HCT116 (cell line): Measurements from ENCODE around the gene MIF. TPM values are rescaled to one million over a fixed set of nuclear protein-coding genes. Genes with fewer than 3 reads are reported as not detected.

Experiments used
- ATAC-seq: fragments of 200-7000 bp; cut with Tn5 transposase; 2 replicates; pipeline ENCODE4 v1.9.1; 2020; ENCODE audit warnings: mild to moderate bottlenecking, moderate library complexity
- BruUV-seq: library from RNA; stranded (reverse); fragments of 400-500 nt; replicated peaks from 2 replicates; lab custom pipeline; 2021; lab: Mats Ljungman, UMichigan
- CTCF ChIA-PET: fragments of 300-600 bp; sonication (Branson Sonifier 250); formaldehyde crosslinking; loops from one replicate; lab custom pipeline; 2021; ENCODE audit warnings: antibody characterized with exemption; lab: Charles Lee
- POLR2A ChIA-PET: fragments of 300-600, 350-600 bp; sonication (Branson Sonifier 250); formaldehyde crosslinking; loops from one replicate; lab custom pipeline; 2021; ENCODE audit warnings: antibody characterized with exemption; lab: Charles Lee
- RAD21 ChIA-PET, 2 experiments: fragments of 300-600 bp; sonication (Branson Sonifier 250); formaldehyde crosslinking; loops; one replicate each; lab custom pipeline; 2023; ENCODE audit warnings: low total read pairs in 2 of 2; ENCODE audit not compliant: uncharacterized antibody in 2 of 2, unreplicated experiment in 2 of 2, low non-redundant PET in 1 of 2; lab: Charles Lee
- DNase-seq: peaks from one replicate; pipeline ENCODE4 v3.0.0-alpha.2; 2010; ENCODE audit warnings: low read depth, low spot score
- H2AFZ ChIP-seq: fragments of 200-600 bp; shearing (Covaris generic), sonication (generic); 2 replicates; pipeline ENCODE4 v1.6.1; 2017; ENCODE audit warnings: low read depth, mixed run types, mixed read lengths, antibody characterized with exemption, low read length; ENCODE audit not compliant: poor library complexity, severe bottlenecking
- H3K27ac ChIP-seq: 2 replicates; pipeline ENCODE4 v1.5.1; 2012; ENCODE audit warnings: low read depth, low read length
- H3K27me3 ChIP-seq: fragments of 200-600 bp; sonication (generic); 2 replicates; pipeline ENCODE4 v1.6.1; 2016; ENCODE audit warnings: mixed run types, low read length, mixed read lengths; ENCODE audit not compliant: insufficient read depth
- H3K36me3 ChIP-seq, 2 experiments: fragments of 200-500 bp in 1 of 2; fragments of 200-600 bp in 1 of 2; sonication (Bioruptor generic) in 1 of 2; sonication (generic) in 1 of 2; 2 replicates each; pipeline versions ENCODE4 v1.5.1 to v1.6.1; 2014 to 2016; ENCODE audit warnings: low read length in 2 of 2, inconsistent platforms in 1 of 2, mixed read lengths in 1 of 2, mixed run types in 1 of 2; ENCODE audit not compliant: insufficient read depth in 2 of 2, control insufficient read depth in 1 of 2
- H3K4me1 ChIP-seq, 2 experiments: fragments of 200-600 bp in 1 of 2; sonication (generic) in 1 of 2; 2 replicates each; pipeline versions ENCODE4 v1.5.1 to v1.6.1; 2012 to 2017; ENCODE audit warnings: low read length in 2 of 2, inconsistent platforms in 1 of 2, mild to moderate bottlenecking in 1 of 2, mixed read lengths in 1 of 2, mixed run types in 1 of 2, moderate library complexity in 1 of 2; ENCODE audit not compliant: insufficient read depth in 2 of 2, control insufficient read depth in 1 of 2
- H3K4me2 ChIP-seq: fragments of 200-600 bp; sonication (generic); 2 replicates; pipeline ENCODE4 v1.6.1; 2017; ENCODE audit warnings: mixed run types, low read length, mixed read lengths
- H3K4me3 ChIP-seq, 2 experiments: fragments of 200-600 bp in 1 of 2; sonication (generic) in 1 of 2; replicated peaks in 1 of 2; 2 replicates each; pipeline ENCODE4 v1.5.1; 2011 to 2016; ENCODE audit warnings: low read length in 2 of 2, control low read depth in 1 of 2, low read depth in 1 of 2, mild to moderate bottlenecking in 1 of 2, mixed read lengths in 1 of 2, mixed run types in 1 of 2
- H3K79me2 ChIP-seq: fragments of 200-600 bp; sonication (generic); 2 replicates; pipeline ENCODE4 v1.6.1; 2017; ENCODE audit warnings: mild to moderate bottlenecking, mixed run types, low read length, moderate library complexity, mixed read lengths; ENCODE audit not compliant: insufficient read depth
- H3K9ac ChIP-seq: fragments of 200-600 bp; sonication (generic); 2 replicates; pipeline ENCODE4 v1.6.1; 2016; ENCODE audit warnings: low read length, mixed read lengths
- H3K9me2 ChIP-seq: fragments of 200-600 bp; sonication (generic), shearing (Covaris generic); 2 replicates; pipeline ENCODE4 v1.6.1; 2017; ENCODE audit warnings: mixed run types, mild to moderate bottlenecking, moderate library complexity; ENCODE audit not compliant: insufficient read depth
- H3K9me3 ChIP-seq, 2 experiments: fragments of 200-500 bp in 1 of 2; fragments of 200-600 bp in 1 of 2; sonication (Bioruptor generic) in 1 of 2; sonication (generic) in 1 of 2; 2 replicates each; pipeline ENCODE4 v1.6.1; 2014 to 2017; ENCODE audit warnings: low read length in 2 of 2, mixed read lengths in 2 of 2, inconsistent platforms in 1 of 2, low read depth in 1 of 2, mild to moderate bottlenecking in 1 of 2, mixed run types in 1 of 2, moderate library complexity in 1 of 2; ENCODE audit not compliant: control insufficient read depth in 1 of 2, insufficient read depth in 1 of 2
- H4K20me1 ChIP-seq: fragments of 200-600 bp; sonication (generic), shearing (Covaris generic); 2 replicates; pipeline ENCODE4 v1.6.1; 2017; ENCODE audit warnings: mixed run types, mild to moderate bottlenecking, moderate library complexity; ENCODE audit not compliant: insufficient read depth
- ATF3 ChIP-seq: IDR thresholded peaks from 2 replicates; pipeline ENCODE4 v1.6.1; 2012
- CEBPB ChIP-seq: IDR thresholded peaks from 2 replicates; pipeline ENCODE4 v1.6.1; 2012; ENCODE audit warnings: low read depth
- CTCF ChIP-seq, 3 experiments: fragments of 200-600 bp in 1 of 3; sonication (generic) in 1 of 3; IDR thresholded peaks in 2 of 3; conservative IDR thresholded peaks in 1 of 3; 2 replicates each; pipeline ENCODE4 v1.5.1; 2012 to 2017; ENCODE audit warnings: low read depth in 2 of 3, low read length in 2 of 3, antibody characterized with exemption in 1 of 3, borderline replicate concordance in 1 of 3, control low read depth in 1 of 3, mild to moderate bottlenecking in 1 of 3, mixed read lengths in 1 of 3, mixed run types in 1 of 3, moderate library complexity in 1 of 3; ENCODE audit not compliant: insufficient read depth in 1 of 3
- ELF1 ChIP-seq: IDR thresholded peaks from 2 replicates; pipeline ENCODE4 v1.6.1; 2012; ENCODE audit warnings: low read depth, borderline replicate concordance
- EZH2 ChIP-seq: fragments of 200-600 bp; sonication (generic); IDR thresholded peaks from 2 replicates; pipeline ENCODE4 v1.6.1; 2017; ENCODE audit warnings: antibody characterized with exemption, mixed run types
- EZH2phosphoT487 ChIP-seq: fragments of 200-600 bp; IDR thresholded peaks from 2 replicates; pipeline ENCODE4 v1.6.1; 2018; ENCODE audit warnings: antibody characterized with exemption, borderline replicate concordance
- FOSL1 ChIP-seq: IDR thresholded peaks from 2 replicates; pipeline ENCODE4 v1.6.1; 2012; ENCODE audit warnings: low read depth
- JUND ChIP-seq: IDR thresholded peaks from 2 replicates; pipeline ENCODE4 v1.6.1; 2012
- POLR2A ChIP-seq: IDR thresholded peaks from 2 replicates; pipeline ENCODE4 v1.7.0; 2011; ENCODE audit warnings: borderline replicate concordance; ENCODE audit not compliant: insufficient read depth, insufficient read length; ENCODE audit errors: extremely low read depth
- SIN3A ChIP-seq: IDR thresholded peaks from 2 replicates; pipeline ENCODE4 v1.6.1; 2012; ENCODE audit warnings: low read depth
- SP1 ChIP-seq: IDR thresholded peaks from 2 replicates; pipeline ENCODE4 v1.6.1; 2012; ENCODE audit warnings: low read depth
- TCF7L2 ChIP-seq: IDR thresholded peaks from 2 replicates; pipeline ENCODE4 v1.7.0; 2011; ENCODE audit warnings: borderline replicate concordance, inconsistent platforms; ENCODE audit not compliant: insufficient read depth, insufficient read length; ENCODE audit errors: extremely low read depth
- YY1 ChIP-seq: IDR thresholded peaks from 2 replicates; pipeline ENCODE4 v1.6.1; 2011; ENCODE audit warnings: low read length, low read depth, moderate library complexity, mild to moderate bottlenecking; ENCODE audit not compliant: insufficient replicate concordance; ENCODE audit errors: extremely low read depth
- ZBTB33 ChIP-seq: IDR thresholded peaks from 2 replicates; pipeline ENCODE4 v1.6.1; 2011; ENCODE audit warnings: mild to moderate bottlenecking, low read length, moderate library complexity; ENCODE audit not compliant: insufficient replicate concordance; ENCODE audit errors: extremely low read depth
- ZFX ChIP-seq: fragments of 450-650 bp; IDR thresholded peaks from 2 replicates; pipeline ENCODE4 v1.6.1; 2017
- ZNF274 ChIP-seq: fragments of 200-500 bp; sonication (Bioruptor generic); IDR thresholded peaks from 2 replicates; pipeline ENCODE4 v1.6.1; 2014; ENCODE audit warnings: mild to moderate bottlenecking, low read depth, low read length, inconsistent platforms
- intact Hi-C: fragments of 100-400 bp; cut with micrococcal nuclease; formaldehyde crosslinking; loops from 2 replicates; pipeline ENCODE4 v1.10.0; 2022
- total RNA-seq: library from RNA; stranded (reverse); gene quantifications from one replicate; pipeline ENCODE4 v1.2.1, GENCODE V29; 2021; ENCODE audit not compliant: unreplicated experiment

MIF gene
- total RNA-seq, 1 experiment from 2014 or later, result 1,511 TPM

GRCh38 chr22:23857606-23858483 is 36.3 kb upstream of the MIF start, which contains the start of gene SLC2A11 (continued):
- no peak for TF ChIP-seq YY1
- TF ChIP-seq TCF7L2, result no peak
- TF ChIP-seq ATF3, result no peak
- peak; percentile 97 for TF ChIP-seq POLR2A
- TF ChIP-seq ELF1, result no peak
- no peak for TF ChIP-seq SIN3A
- no peak for TF ChIP-seq ZNF274
- no peak for TF ChIP-seq FOSL1
- peak; percentile 33; the same call in 1 of the 2 replicates for TF ChIP-seq ZFX
- TF ChIP-seq EZH2, result no peak
- no peak for TF ChIP-seq CEBPB
- no peak for TF ChIP-seq SP1
- no peak for TF ChIP-seq EZH2phosphoT487
- TF ChIP-seq JUND, result no peak

GRCh38 chr22:23858484-23858815 is 35.7 kb upstream of the MIF start:
- ChIA-PET CTCF (interaction anchor here (0.8 to 3.4 kb wide), 5 partner anchors 9 to 87 kb away, joined by 3 to 44 read pairs (median 4); partner anchors contain the start of gene MIF), RAD21 (no interaction called here), POLR2A (interaction anchor here (0.6 to 1.9 kb wide), 5 partner anchors 9 to 108 kb away, joined by 3 to 6 read pairs (median 3); partner anchors contain the start of genes MIF and ZNF70)
- Histone ChIP-seq H3K9me3 (no peaks in the 10 kb centered on the region), H3K36me3 (no peaks in the 10 kb centered on the region), H2AFZ (no peak overlapping the region), H4K20me1 (no peaks in the 10 kb centered on the region), H3K9me2 (no peaks in the 10 kb centered on the region), H3K27ac (peak overlapping the region; percentile 71), H3K4me3 (peak overlapping the region; percentile 74 to 80), H3K9ac (peak overlapping the region; percentile 70)
- BruUV-seq, result no TSS peak
- ATAC-seq (no peak), DNase-seq (no peak)
- TF ChIP-seq YY1, result no peak
- TF ChIP-seq ZBTB33, result no peak
- TF ChIP-seq CTCF (IDR thresholded peaks at IDR 0.05 in 2 of 3, conservative IDR thresholded peaks at IDR 0.05 in 1 of 3; ENCODE audit: borderline replicate concordance in 1 of 3, insufficient read depth in 1 of 3, low read depth in 2 of 3, low read length in 2 of 3), result 0 out of 6 replicates have a peak, but pooled peaks of 1 of the 3 experiments have one; percentile 7
- no peak for TF ChIP-seq ATF3
- TF ChIP-seq FOSL1, result no peak
- TF ChIP-seq, all 23 proteins: peak for 1
- Histone ChIP-seq H3K4me2 (peak overlapping the region; percentile 87), H3K27me3 (no peaks in the 10 kb centered on the region), H3K4me1 (peaks cover 4 to 13% of the 10 kb centered on the region in 2 experiments; a peak in 2 of 4 replicates), H3K79me2 (no peaks in the 10 kb centered on the region)
- intact Hi-C loops, result loop anchor here (5.0 kb wide), 1 partner anchor 34 kb away; the partner anchor contains the start of gene MIF
